Neural progenitor cell (in vitro differentiated cells): ENCODE measurements around the gene MED13.

ENCODE experiments used
- EZH2 ChIP-seq: fragments of 200-600 bp; sonication (generic); IDR thresholded peaks from 2 replicates; pipeline ENCODE4 v1.6.1; 2017; ENCODE audit warnings: antibody characterized with exemption, mild to moderate bottlenecking, moderate library complexity
- EZH2phosphoT487 ChIP-seq: fragments of 200-600 bp; sonication (generic); IDR thresholded peaks from 2 replicates; pipeline ENCODE4 v1.6.1; 2017; ENCODE audit warnings: antibody characterized with exemption
- TF ChIP-seq, protein P1 (sequence below): fragments of 200-600 bp; sonication (generic); IDR thresholded peaks from 2 replicates; pipeline ENCODE4 v1.5.1; 2017; ENCODE audit warnings: antibody characterized with exemption, mild to moderate bottlenecking

DNA sequence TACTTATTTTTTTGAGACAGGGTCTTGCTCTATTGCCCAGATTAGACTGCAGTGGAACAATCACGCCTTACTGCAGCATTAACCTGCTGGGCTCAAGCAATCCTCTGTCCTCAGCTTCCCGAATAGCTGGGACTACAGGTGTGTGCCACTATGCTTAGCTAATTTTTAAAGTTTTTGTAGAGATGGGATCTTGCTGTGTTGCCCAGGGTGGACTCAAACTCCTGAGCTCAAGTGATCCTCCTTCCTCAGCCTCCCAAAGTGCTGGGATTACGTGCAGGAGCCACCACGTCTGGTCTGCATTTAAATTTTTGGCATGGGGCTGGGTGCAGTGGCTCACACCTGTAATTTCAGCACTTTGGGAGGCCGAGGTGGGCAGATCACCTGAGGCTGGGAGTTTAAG lies 96.3 kb downstream of the MED13 start:
- TF ChIP-seq, protein P1, sequence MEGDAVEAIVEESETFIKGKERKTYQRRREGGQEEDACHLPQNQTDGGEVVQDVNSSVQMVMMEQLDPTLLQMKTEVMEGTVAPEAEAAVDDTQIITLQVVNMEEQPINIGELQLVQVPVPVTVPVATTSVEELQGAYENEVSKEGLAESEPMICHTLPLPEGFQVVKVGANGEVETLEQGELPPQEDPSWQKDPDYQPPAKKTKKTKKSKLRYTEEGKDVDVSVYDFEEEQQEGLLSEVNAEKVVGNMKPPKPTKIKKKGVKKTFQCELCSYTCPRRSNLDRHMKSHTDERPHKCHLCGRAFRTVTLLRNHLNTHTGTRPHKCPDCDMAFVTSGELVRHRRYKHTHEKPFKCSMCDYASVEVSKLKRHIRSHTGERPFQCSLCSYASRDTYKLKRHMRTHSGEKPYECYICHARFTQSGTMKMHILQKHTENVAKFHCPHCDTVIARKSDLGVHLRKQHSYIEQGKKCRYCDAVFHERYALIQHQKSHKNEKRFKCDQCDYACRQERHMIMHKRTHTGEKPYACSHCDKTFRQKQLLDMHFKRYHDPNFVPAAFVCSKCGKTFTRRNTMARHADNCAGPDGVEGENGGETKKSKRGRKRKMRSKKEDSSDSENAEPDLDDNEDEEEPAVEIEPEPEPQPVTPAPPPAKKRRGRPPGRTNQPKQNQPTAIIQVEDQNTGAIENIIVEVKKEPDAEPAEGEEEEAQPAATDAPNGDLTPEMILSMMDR = no peak
- no peak for TF ChIP-seq EZH2
- no peak for TF ChIP-seq EZH2phosphoT487
